HEK293 (cell line): ENCODE results near the gene CCDC183.
"Not testable (repeated sequence)": the region's sequence is repeated elsewhere in the genome, so short reads cannot be mapped to it uniquely, and the experiment has no call there.

ENCODE experiments used
- CTCF ChIA-PET: fragments of 350-600 bp; formaldehyde crosslinking; extraction: SDS; loops from one replicate; lab custom pipeline; 2021; ENCODE audit warnings: antibody characterized with exemption; lab: Yijun Ruan, JAX
- POLR2A ChIA-PET: fragments of 300-600 bp; formaldehyde crosslinking; extraction: SDS; loops from one replicate; lab custom pipeline; 2020; ENCODE audit warnings: antibody characterized with exemption, inconsistent platforms; lab: Yijun Ruan, JAX
- H3K27ac ChIP-seq: fragments of 200-500 bp; sonication (Bioruptor generic); 2 replicates; pipeline ENCODE4 v1.5.1; 2014; ENCODE audit warnings: low read depth, low read length, control low read depth, inconsistent platforms; ENCODE audit errors: extremely low read depth
- H3K36me3 ChIP-seq, 2 experiments: fragments of 200-500 bp in 1 of 2; sonication (Bioruptor generic) in 1 of 2; 1 replicate in 1 of 2; 2 replicates in 1 of 2; pipeline ENCODE4 v1.5.1; 2014 to 2017; ENCODE audit warnings: inconsistent platforms in 2 of 2, low read length in 2 of 2; ENCODE audit not compliant: control insufficient read depth in 2 of 2, insufficient read depth in 1 of 2
- H3K4me1 ChIP-seq: fragments of 200-500 bp; sonication (Bioruptor generic); 2 replicates; pipeline ENCODE4 v1.5.1; 2014; ENCODE audit warnings: mild to moderate bottlenecking, low read length, inconsistent platforms; ENCODE audit not compliant: control insufficient read depth, insufficient read depth
- H3K4me3 ChIP-seq: 2 replicates; pipeline ENCODE4 v1.5.1; 2011; ENCODE audit warnings: low read depth, mild to moderate bottlenecking, control low read depth, low read length, moderate library complexity
- H3K9me3 ChIP-seq: fragments of 200-500 bp; sonication (Bioruptor generic); 2 replicates; pipeline ENCODE4 v1.5.1; 2014; ENCODE audit warnings: low read depth, low read length, inconsistent platforms; ENCODE audit not compliant: control insufficient read depth, insufficient read depth
- FEZF1 ChIP-seq: fragments of 450-650 bp; formaldehyde crosslinking; IDR thresholded peaks from 2 replicates; pipeline ENCODE4 v1.5.1; 2016; ENCODE audit warnings: missing biosample characterization, missing genetic modification characterization
- PRDM10 ChIP-seq: fragments of 450-650 bp; formaldehyde crosslinking; IDR thresholded peaks from 2 replicates; pipeline ENCODE4 v1.5.1; 2016; ENCODE audit warnings: missing biosample characterization, missing genetic modification characterization
- ZNF174 ChIP-seq: fragments of 450-650 bp; formaldehyde crosslinking; IDR thresholded peaks from 2 replicates; pipeline ENCODE4 v1.5.0; 2017; ENCODE audit warnings: missing biosample characterization, mild to moderate bottlenecking, missing genetic modification characterization
- ZNF335 ChIP-seq: fragments of 450-650 bp; formaldehyde crosslinking; conservative IDR thresholded peaks from 2 replicates; pipeline ENCODE4 v1.5.1; 2016; ENCODE audit warnings: missing biosample characterization, missing genetic modification characterization
- ZNF341 ChIP-seq: fragments of 450-650 bp; formaldehyde crosslinking; IDR thresholded peaks from 2 replicates; pipeline ENCODE4; 2016; ENCODE audit warnings: low read depth, missing biosample characterization, missing genetic modification characterization
- ZNF692 ChIP-seq: fragments of 450-650 bp; formaldehyde crosslinking; IDR thresholded peaks from 2 replicates; pipeline ENCODE4 v1.5.1; 2016; ENCODE audit warnings: missing biosample characterization, missing genetic modification characterization
- ZSCAN23 ChIP-seq: fragments of 450-650 bp; formaldehyde crosslinking; IDR thresholded peaks from 2 replicates; pipeline ENCODE4 v1.5.1; 2016; ENCODE audit warnings: missing biosample characterization, missing genetic modification characterization
- TF ChIP-seq, protein P1 (sequence below): sonication (generic); formaldehyde crosslinking; IDR thresholded peaks from 2 replicates; pipeline ENCODE4 v1.8.1; 2022; ENCODE audit warnings: mild to moderate bottlenecking, moderate library complexity, missing genetic modification reagents
- TF ChIP-seq, protein P2 (sequence below): fragments of 450-650 bp; formaldehyde crosslinking; IDR thresholded peaks from 2 replicates; pipeline ENCODE4 v1.5.1; 2017; ENCODE audit warnings: missing biosample characterization, missing genetic modification characterization

CCDC183 gene

GRCh38 chr9:136788644-136789522 is 7.3 kb upstream of the CCDC183 start:
- CTCF ChIA-PET = interaction anchor here (0.5 to 6.1 kb wide), 33 partner anchors 11 to 480 kb away, joined by 3 to 61 read pairs (median 5); partner anchors contain the start of genes ABCA2, FUT7, LCN15 and LCN8
- not testable (repeated sequence) for H3K4me1 ChIP-seq, H3K9me3 ChIP-seq, H3K27ac ChIP-seq, H3K4me3 ChIP-seq
- POLR2A ChIA-PET = interaction anchor here (1.0 kb wide), 1 partner anchor 11 kb away, joined by 3 read pairs; no protein-coding TSS in a partner anchor
- H3K36me3 ChIP-seq = peaks cover 0 to 17% of the 10 kb centered on the region in 2 experiments; a peak in 1 of 3 replicates
- TF ChIP-seq FEZF1 (tag by site-specific recombination) = peak; percentile 56
- peak; percentile 38; the same call in 1 of the 2 replicates for TF ChIP-seq ZNF692

GRCh38 chr9:136789523-136789937 is 6.6 kb upstream of the CCDC183 start:
- no peak overlapping the region for H3K4me3 ChIP-seq
- CTCF ChIA-PET = interaction anchor here (0.5 to 6.1 kb wide), 6 partner anchors 11 to 276 kb away, joined by 3 to 61 read pairs (median 9); no protein-coding TSS in a partner anchor
- TF ChIP-seq, protein P1, sequence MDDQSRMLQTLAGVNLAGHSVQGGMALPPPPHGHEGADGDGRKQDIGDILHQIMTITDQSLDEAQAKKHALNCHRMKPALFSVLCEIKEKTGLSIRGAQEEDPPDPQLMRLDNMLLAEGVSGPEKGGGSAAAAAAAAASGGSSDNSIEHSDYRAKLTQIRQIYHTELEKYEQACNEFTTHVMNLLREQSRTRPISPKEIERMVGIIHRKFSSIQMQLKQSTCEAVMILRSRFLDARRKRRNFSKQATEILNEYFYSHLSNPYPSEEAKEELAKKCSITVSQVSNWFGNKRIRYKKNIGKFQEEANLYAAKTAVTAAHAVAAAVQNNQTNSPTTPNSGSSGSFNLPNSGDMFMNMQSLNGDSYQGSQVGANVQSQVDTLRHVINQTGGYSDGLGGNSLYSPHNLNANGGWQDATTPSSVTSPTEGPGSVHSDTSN = no peak
- TF ChIP-seq ZNF341 (tag by site-specific recombination) = no peak
- TF ChIP-seq PRDM10 (tag by site-specific recombination) = no peak
- TF ChIP-seq ZNF174 (tag by site-specific recombination) = no peak
- TF ChIP-seq, protein P2, sequence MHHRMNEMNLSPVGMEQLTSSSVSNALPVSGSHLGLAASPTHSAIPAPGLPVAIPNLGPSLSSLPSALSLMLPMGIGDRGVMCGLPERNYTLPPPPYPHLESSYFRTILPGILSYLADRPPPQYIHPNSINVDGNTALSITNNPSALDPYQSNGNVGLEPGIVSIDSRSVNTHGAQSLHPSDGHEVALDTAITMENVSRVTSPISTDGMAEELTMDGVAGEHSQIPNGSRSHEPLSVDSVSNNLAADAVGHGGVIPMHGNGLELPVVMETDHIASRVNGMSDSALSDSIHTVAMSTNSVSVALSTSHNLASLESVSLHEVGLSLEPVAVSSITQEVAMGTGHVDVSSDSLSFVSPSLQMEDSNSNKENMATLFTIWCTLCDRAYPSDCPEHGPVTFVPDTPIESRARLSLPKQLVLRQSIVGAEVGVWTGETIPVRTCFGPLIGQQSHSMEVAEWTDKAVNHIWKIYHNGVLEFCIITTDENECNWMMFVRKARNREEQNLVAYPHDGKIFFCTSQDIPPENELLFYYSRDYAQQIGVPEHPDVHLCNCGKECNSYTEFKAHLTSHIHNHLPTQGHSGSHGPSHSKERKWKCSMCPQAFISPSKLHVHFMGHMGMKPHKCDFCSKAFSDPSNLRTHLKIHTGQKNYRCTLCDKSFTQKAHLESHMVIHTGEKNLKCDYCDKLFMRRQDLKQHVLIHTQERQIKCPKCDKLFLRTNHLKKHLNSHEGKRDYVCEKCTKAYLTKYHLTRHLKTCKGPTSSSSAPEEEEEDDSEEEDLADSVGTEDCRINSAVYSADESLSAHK (tag by site-specific recombination) = no peak
- TF ChIP-seq ZNF335 (tag by site-specific recombination) = 0 out of 2 replicates have a peak, but pooled peaks have one; percentile 8
- no peak for TF ChIP-seq ZSCAN23 (tag by site-specific recombination)
- TF ChIP-seq, all 188 proteins: peak for 1
- no peak overlapping the region for H3K27ac ChIP-seq
- no peaks in the 10 kb centered on the region for H3K9me3 ChIP-seq
- POLR2A ChIA-PET = interaction anchor here (1.0 kb wide), 1 partner anchor 12 kb away, joined by 3 read pairs; no protein-coding TSS in a partner anchor
- H3K36me3 ChIP-seq = peaks cover 0 to 19% of the 10 kb centered on the region in 2 experiments; a peak in 1 of 3 replicates
- H3K4me1 ChIP-seq = peaks cover 6% of the 10 kb centered on the region
